Kidney glomerular epithelial cell (primary cell): ENCODE measurements around the gene LRG1.

Experiments
- DNase-seq: peaks from one replicate; lab custom pipeline; 2025; lab: John Stamatoyannopoulos, UW

LRG1 gene

DNA sequence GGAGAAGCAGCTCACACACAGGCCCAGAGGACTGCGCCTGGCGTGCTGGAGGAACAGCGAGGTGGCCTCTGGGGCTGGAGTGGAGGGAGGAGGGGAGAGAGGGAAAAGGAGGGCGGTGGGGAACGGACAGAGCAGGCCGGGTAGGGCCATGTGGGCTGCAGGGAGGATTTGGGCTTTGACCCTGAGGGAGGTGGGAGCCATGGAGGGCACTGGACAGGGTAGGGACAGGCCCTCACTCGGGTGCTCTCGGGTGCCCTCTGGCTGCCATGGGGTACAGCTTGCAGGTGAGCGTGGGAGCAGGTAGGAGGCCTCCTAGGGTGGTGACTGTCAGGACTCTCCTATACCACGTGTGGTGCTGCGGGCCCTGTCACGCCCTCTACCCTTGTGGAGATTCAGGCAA lies 44.4 kb downstream of the LRG1 start:
- no peak for DNase-seq

GRCh38 chr19:4494691-4495064 lies 45.2 kb downstream of the LRG1 start:
- DNase-seq = no peak

- DNase-seq = no peak
Observed at GRCh38 chr19:4493929-4494690, 45.7 kb downstream of the LRG1 start.

- no peak for DNase-seq
Observed at GRCh38 chr19:4493104-4493928, 46.5 kb downstream of the LRG1 start.

GRCh38 chr19:4492337-4493103 lies 47.3 kb downstream of the LRG1 start:
- DNase-seq = no peak

DNA sequence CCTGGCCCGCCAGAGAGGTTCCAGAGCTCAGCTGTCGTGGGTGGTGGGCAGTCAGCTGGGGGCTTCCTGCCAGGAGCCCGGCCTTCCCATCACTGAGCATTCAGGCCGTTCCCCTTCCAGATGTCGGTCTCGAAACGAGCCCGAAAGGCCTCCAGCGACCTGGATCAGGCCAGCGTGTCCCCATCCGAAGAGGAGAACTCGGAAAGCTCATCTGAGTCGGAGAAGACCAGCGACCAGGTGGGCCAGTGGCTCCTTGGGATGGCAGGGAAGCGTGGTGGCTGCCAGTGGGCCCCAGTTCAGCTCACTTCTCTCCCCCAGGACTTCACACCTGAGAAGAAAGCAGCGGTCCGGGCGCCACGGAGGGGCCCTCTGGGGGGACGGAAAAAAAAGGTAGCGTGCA lies 48.4 kb downstream of the LRG1 start:
- DNase-seq = no peak

DNA sequence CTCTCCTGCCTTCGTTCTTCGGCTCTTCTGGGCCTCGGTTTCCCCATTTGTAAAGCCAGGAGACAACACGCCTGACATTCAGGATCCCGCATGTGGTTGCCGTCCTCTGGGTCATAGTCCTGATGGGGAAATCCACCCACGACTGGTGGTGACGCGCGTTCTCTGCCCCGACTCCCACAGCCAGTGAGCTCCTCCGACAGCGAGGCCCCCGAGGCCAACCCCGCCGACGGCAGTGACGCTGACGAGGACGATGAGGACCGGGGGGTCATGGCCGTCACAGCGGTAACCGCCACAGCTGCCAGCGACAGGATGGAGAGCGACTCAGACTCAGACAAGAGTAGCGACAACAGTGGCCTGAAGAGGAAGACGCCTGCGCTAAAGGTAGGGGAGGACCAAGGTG lies 51.3 kb downstream of the LRG1 start:
- DNase-seq = no peak

DNA sequence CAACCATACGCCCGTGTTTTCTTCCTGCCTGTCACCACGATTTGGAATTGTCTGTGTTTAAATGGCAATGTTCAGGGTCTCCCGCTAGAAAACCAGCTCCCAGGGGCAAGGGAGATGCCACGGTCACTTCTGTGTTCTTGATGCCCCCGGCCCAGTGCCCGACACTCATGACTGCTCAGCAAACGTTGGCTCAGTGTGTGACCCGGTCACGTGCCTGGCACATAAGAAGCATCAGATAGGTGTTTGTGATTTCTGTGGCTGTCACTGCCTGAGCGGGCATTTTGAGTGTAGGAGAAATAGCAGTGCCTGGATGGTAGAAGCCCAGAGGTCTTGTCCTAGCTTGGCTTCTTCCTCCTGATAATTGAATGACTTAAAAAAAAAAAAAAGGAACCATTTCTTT lies 52.3 kb downstream of the LRG1 start:
- no peak for DNase-seq
